Keratinocyte (primary cell): ENCODE data around the gene EML1.

Source experiments
- CTCF ChIP-seq, 3 experiments: IDR thresholded peaks in 1 of 3; conservative IDR thresholded peaks in 1 of 3; optimal IDR thresholded peaks in 1 of 3; 2 replicates in 2 of 3; 3 replicates in 1 of 3; pipeline versions ENCODE3 to v1.5.1; 2011; ENCODE audit warnings: low read length in 3 of 3, mild to moderate bottlenecking in 3 of 3, moderate library complexity in 2 of 3, control low read depth in 1 of 3, inconsistent platforms in 1 of 3; ENCODE audit not compliant: insufficient read depth in 2 of 3; ENCODE audit errors: extremely low read depth in 1 of 3
- EZH2 ChIP-seq: IDR thresholded peaks from one replicate; pipeline ENCODE4 v1.6.1; 2012; ENCODE audit warnings: inconsistent platforms, mild to moderate bottlenecking, low read length, moderate library complexity

- TF ChIP-seq CTCF (optimal IDR thresholded peaks at IDR 0.05 in 1 of 3, IDR thresholded peaks at IDR 0.05 in 1 of 3, conservative IDR thresholded peaks at IDR 0.05 in 1 of 3; ENCODE audit: extremely low read depth in 1 of 3, insufficient read depth in 2 of 3, low read length in 3 of 3) (no peak), EZH2 (no peak)
Observed at GRCh38 chr14:99878563-99878962, 85.3 kb downstream of the EML1 start.
